Measurements from ENCODE around the gene ARHGAP19.

The ARHGAP19 gene

DNA sequence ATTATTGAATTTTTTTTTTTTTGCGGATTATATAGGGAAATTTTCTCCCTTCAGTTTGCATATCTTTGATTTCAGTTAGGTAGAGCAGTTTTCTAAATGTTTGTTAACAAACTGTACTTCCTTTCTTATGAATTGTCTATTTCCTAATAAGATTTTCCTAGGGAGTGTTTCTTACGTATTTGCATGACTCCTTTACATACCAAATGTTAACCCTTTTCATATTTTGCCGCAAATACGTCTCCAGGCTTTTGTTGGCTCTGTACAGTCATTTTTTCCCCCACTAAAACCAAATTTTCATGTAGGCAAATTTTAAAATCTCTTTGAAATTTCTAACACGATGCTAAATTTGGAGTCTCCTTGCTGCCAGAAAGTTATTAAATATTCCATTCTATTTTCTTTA, 44.0 kb upstream of the ARHGAP19 start:
- Histone ChIP-seq H2BK120ac (ENCODE audit: insufficient read depth, low read length, poor library complexity) (no peak overlapping the region), H3K18ac (ENCODE audit: low read length) (no peak overlapping the region), H2BK5ac (ENCODE audit: low read depth, low read length, poor library complexity) (no peak overlapping the region), H2AFZ (ENCODE audit: insufficient read depth, low read length, poor library complexity) (no peak overlapping the region), H3K14ac (ENCODE audit: low read length) (no peak overlapping the region), H3K23ac (ENCODE audit: low read length) (no peak overlapping the region), H3K36me3 (ENCODE audit: control insufficient read depth in 1 of 2, insufficient read depth in 2 of 2, low read length in 2 of 2) (no peaks in the 10 kb centered on the region), H2AK5ac (ENCODE audit: low read length) (no peak overlapping the region), H3K4me3 (ENCODE audit: low read depth, low read length) (no peak overlapping the region), H3K4me2 (ENCODE audit: low read length) (no peak overlapping the region), H3K9me3 (ENCODE audit: insufficient read depth, low read depth, low read length) (no peaks in the 10 kb centered on the region), H3K79me1 (ENCODE audit: low read length) (peaks cover 15% of the 10 kb centered on the region), H3K27me3 (ENCODE audit: insufficient read depth, low read length) (no peaks in the 10 kb centered on the region), H3K4me1 (ENCODE audit: control insufficient read depth in 1 of 2, insufficient read depth in 2 of 2, low read length in 2 of 2) (peaks cover 3 to 16% of the 10 kb centered on the region in 2 experiments), H3K27ac (ENCODE audit: low read depth, low read length) (no peak overlapping the region), H3K4ac (ENCODE audit: low read depth, low read length) (no peak overlapping the region), H2BK12ac (ENCODE audit: low read length) (no peak overlapping the region), H4K8ac (ENCODE audit: low read depth, low read length) (no peak overlapping the region), H4K91ac (ENCODE audit: low read depth, low read length) (no peak overlapping the region), H3K9ac (ENCODE audit: low read length) (no peak overlapping the region), H3K79me2 (ENCODE audit: control insufficient read depth, insufficient read depth, low read length, poor library complexity) (peaks cover 2% of the 10 kb centered on the region), H4K12ac (ENCODE audit: low read depth, low read length) (no peak overlapping the region)
- DNase-seq, result peak in 1 of 2 donors; percentile 53
- WGBS (ENCODE audit: extremely low coverage, insufficient coverage, insufficient read length), result no CpG with 5 or more reads among the region's 5 CpGs

GRCh38 chr10:97336006-97336405, 43.6 kb upstream of the ARHGAP19 start:
- H3K4me1 ChIP-seq (ENCODE audit: control insufficient read depth in 1 of 2, insufficient read depth in 2 of 2, low read length in 2 of 2), result peaks cover 3 to 16% of the 10 kb centered on the region in 2 experiments
- peak in 1 of 2 donors; percentile 58 for DNase-seq
- WGBS (ENCODE audit: extremely low coverage, insufficient coverage, insufficient read length), result no CpG with 5 or more reads among the region's 5 CpGs
- no peak overlapping the region for H3K23ac ChIP-seq (ENCODE audit: low read length)
- H3K4me2 ChIP-seq (ENCODE audit: low read length), result no peak overlapping the region
- H3K79me1 ChIP-seq (ENCODE audit: low read length), result peaks cover 15% of the 10 kb centered on the region
- no peak overlapping the region for H2AK5ac ChIP-seq (ENCODE audit: low read length)
- no peak overlapping the region for H2BK5ac ChIP-seq (ENCODE audit: low read depth, low read length, poor library complexity)
- H3K18ac ChIP-seq (ENCODE audit: low read length), result no peak overlapping the region
- H3K27ac ChIP-seq (ENCODE audit: low read depth, low read length), result no peak overlapping the region
- no peak overlapping the region for H3K4ac ChIP-seq (ENCODE audit: low read depth, low read length)
- H4K91ac ChIP-seq (ENCODE audit: low read depth, low read length), result no peak overlapping the region
- H3K9me3 ChIP-seq (ENCODE audit: insufficient read depth, low read depth, low read length), result no peaks in the 10 kb centered on the region
- no peaks in the 10 kb centered on the region for H3K36me3 ChIP-seq (ENCODE audit: control insufficient read depth in 1 of 2, insufficient read depth in 2 of 2, low read length in 2 of 2)
- no peak overlapping the region for H2BK120ac ChIP-seq (ENCODE audit: insufficient read depth, low read length, poor library complexity)
- H4K8ac ChIP-seq (ENCODE audit: low read depth, low read length), result no peak overlapping the region
- no peak overlapping the region for H3K14ac ChIP-seq (ENCODE audit: low read length)
- no peak overlapping the region for H2AFZ ChIP-seq (ENCODE audit: insufficient read depth, low read length, poor library complexity)
- no peak overlapping the region for H4K12ac ChIP-seq (ENCODE audit: low read depth, low read length)
- H3K9ac ChIP-seq (ENCODE audit: low read length), result no peak overlapping the region
- no peak overlapping the region for H3K4me3 ChIP-seq (ENCODE audit: low read depth, low read length)
- H2BK12ac ChIP-seq (ENCODE audit: low read length), result no peak overlapping the region
- H3K27me3 ChIP-seq (ENCODE audit: insufficient read depth, low read length), result no peaks in the 10 kb centered on the region
- peaks cover 2% of the 10 kb centered on the region for H3K79me2 ChIP-seq (ENCODE audit: control insufficient read depth, insufficient read depth, low read length, poor library complexity)

DNA sequence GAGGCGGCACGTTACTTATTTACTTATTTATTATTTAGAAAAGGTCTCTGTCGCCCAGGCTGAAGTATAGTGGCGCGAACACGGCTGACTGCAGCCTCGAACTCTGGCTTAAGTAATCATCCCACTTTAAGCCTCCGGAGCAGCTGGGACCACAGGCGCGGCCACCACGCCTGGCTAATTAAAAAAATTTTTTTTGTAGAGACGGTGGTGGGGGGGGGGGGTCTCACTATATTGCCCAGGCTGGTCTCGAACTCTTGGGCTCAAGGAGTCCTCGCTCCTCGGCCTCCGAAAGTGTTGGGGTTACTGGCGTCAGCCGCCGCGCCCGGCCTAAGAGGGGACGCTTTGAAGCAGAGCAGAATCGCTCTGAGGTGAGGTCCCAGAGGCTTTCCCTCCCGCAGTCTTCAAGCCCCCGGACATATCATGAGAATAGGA, 42.8 kb upstream of the ARHGAP19 start:
- peak overlapping the region; percentile 86 for H2AFZ ChIP-seq (ENCODE audit: insufficient read depth, low read length, poor library complexity)
- peaks cover 2% of the 10 kb centered on the region for H3K79me2 ChIP-seq (ENCODE audit: control insufficient read depth, insufficient read depth, low read length, poor library complexity)

GRCh38 chr10:97334370-97335175, 42.1 kb upstream of the ARHGAP19 start, which contains the start of gene FRAT2:
Gene FRAT2 (minus strand): TSS chr10:97334729. CDS start chr10:97334572, 157 bp downstream.
- Histone ChIP-seq H3K9ac (ENCODE audit: low read length) (peak within 1 kb of the TSS; percentile 98), H2AK5ac (ENCODE audit: low read length) (peak within 1 kb of the TSS; percentile 70), H3K4ac (ENCODE audit: low read depth, low read length) (peak within 1 kb of the TSS; percentile 92), H3K23ac (ENCODE audit: low read length) (no peak within 1 kb of the TSS), H3K27me3 (ENCODE audit: insufficient read depth, low read length) (no peaks in the 10 kb centered on the region), H3K4me3 (ENCODE audit: low read depth, low read length) (peak within 1 kb of the TSS; percentile 93), H3K27ac (ENCODE audit: low read depth, low read length) (peak within 1 kb of the TSS; percentile 79), H3K9me3 (ENCODE audit: insufficient read depth, low read depth, low read length) (no peaks in the 10 kb centered on the region), H4K91ac (ENCODE audit: low read depth, low read length) (peak within 1 kb of the TSS; percentile 98), H3K18ac (ENCODE audit: low read length) (peak within 1 kb of the TSS; percentile 98), H2BK5ac (ENCODE audit: low read depth, low read length, poor library complexity) (peak within 1 kb of the TSS; percentile 99), H3K14ac (ENCODE audit: low read length) (peak within 1 kb of the TSS; percentile 99), H2AFZ (ENCODE audit: insufficient read depth, low read length, poor library complexity) (peak within 1 kb of the TSS; percentile 86), H4K8ac (ENCODE audit: low read depth, low read length) (peak within 1 kb of the TSS; percentile 98), H3K79me2 (ENCODE audit: control insufficient read depth, insufficient read depth, low read length, poor library complexity) (peaks cover 2% of the 10 kb centered on the region), H4K12ac (ENCODE audit: low read depth, low read length) (peak within 1 kb of the TSS; percentile 89), H3K79me1 (ENCODE audit: low read length) (peaks cover 15% of the 10 kb centered on the region), H3K4me1 (ENCODE audit: control insufficient read depth in 1 of 2, insufficient read depth in 2 of 2, low read length in 2 of 2) (peaks cover 3 to 16% of the 10 kb centered on the region in 2 experiments), H2BK12ac (ENCODE audit: low read length) (peak within 1 kb of the TSS; percentile 96), H3K36me3 (ENCODE audit: control insufficient read depth in 1 of 2, insufficient read depth in 2 of 2, low read length in 2 of 2) (no peaks in the 10 kb centered on the region), H3K4me2 (ENCODE audit: low read length) (peak within 1 kb of the TSS; percentile 82), H2BK120ac (ENCODE audit: insufficient read depth, low read length, poor library complexity) (peak within 1 kb of the TSS; percentile 100)
- peak; percentile 88 to 93 for DNase-seq
- WGBS (ENCODE audit: extremely low coverage, insufficient coverage, insufficient read length), result no CpG with 5 or more reads among the region's 103 CpGs

More for the DNA sequence above, 42.8 kb upstream of the ARHGAP19 start:
- Histone ChIP-seq H3K4ac (ENCODE audit: low read depth, low read length) (peak overlapping the region; percentile 25), H2BK5ac (ENCODE audit: low read depth, low read length, poor library complexity) (peak overlapping the region; percentile 18), H3K36me3 (ENCODE audit: control insufficient read depth in 1 of 2, insufficient read depth in 2 of 2, low read length in 2 of 2) (no peaks in the 10 kb centered on the region), H4K12ac (ENCODE audit: low read depth, low read length) (peak overlapping the region; percentile 77), H3K9me3 (ENCODE audit: insufficient read depth, low read depth, low read length) (no peaks in the 10 kb centered on the region), H3K4me3 (ENCODE audit: low read depth, low read length) (peak overlapping the region; percentile 66), H3K27me3 (ENCODE audit: insufficient read depth, low read length) (no peaks in the 10 kb centered on the region), H3K4me2 (ENCODE audit: low read length) (peak overlapping the region; percentile 82), H3K18ac (ENCODE audit: low read length) (no peak overlapping the region), H2AK5ac (ENCODE audit: low read length) (peak overlapping the region; percentile 70), H2BK12ac (ENCODE audit: low read length) (peak overlapping the region; percentile 78), H3K14ac (ENCODE audit: low read length) (no peak overlapping the region), H3K23ac (ENCODE audit: low read length) (no peak overlapping the region), H2BK120ac (ENCODE audit: insufficient read depth, low read length, poor library complexity) (peak overlapping the region; percentile 73), H3K9ac (ENCODE audit: low read length) (no peak overlapping the region), H4K91ac (ENCODE audit: low read depth, low read length) (peak overlapping the region; percentile 75), H3K27ac (ENCODE audit: low read depth, low read length) (no peak overlapping the region), H3K4me1 (ENCODE audit: control insufficient read depth in 1 of 2, insufficient read depth in 2 of 2, low read length in 2 of 2) (peaks cover 3 to 16% of the 10 kb centered on the region in 2 experiments), H3K79me1 (ENCODE audit: low read length) (peaks cover 15% of the 10 kb centered on the region), H4K8ac (ENCODE audit: low read depth, low read length) (peak overlapping the region; percentile 98)
- DNase-seq, result no peak
- no CpG with 5 or more reads among the region's 25 CpGs for WGBS (ENCODE audit: extremely low coverage, insufficient coverage, insufficient read length)

Measured in trophoblast cell (in vitro differentiated cells and primary cell).